COLO668 (cell line): ENCODE data around the gene SPTLC2.
"Not testable (repeated sequence)": the region's sequence is repeated elsewhere in the genome, so short reads cannot be mapped to it uniquely, and the experiment has no call there.

ENCODE experiments used
- DNase-seq: peaks from one replicate; lab custom pipeline; 2025; ENCODE audit not compliant: unreplicated experiment; lab: John Stamatoyannopoulos, UW

SPTLC2 gene

DNA sequence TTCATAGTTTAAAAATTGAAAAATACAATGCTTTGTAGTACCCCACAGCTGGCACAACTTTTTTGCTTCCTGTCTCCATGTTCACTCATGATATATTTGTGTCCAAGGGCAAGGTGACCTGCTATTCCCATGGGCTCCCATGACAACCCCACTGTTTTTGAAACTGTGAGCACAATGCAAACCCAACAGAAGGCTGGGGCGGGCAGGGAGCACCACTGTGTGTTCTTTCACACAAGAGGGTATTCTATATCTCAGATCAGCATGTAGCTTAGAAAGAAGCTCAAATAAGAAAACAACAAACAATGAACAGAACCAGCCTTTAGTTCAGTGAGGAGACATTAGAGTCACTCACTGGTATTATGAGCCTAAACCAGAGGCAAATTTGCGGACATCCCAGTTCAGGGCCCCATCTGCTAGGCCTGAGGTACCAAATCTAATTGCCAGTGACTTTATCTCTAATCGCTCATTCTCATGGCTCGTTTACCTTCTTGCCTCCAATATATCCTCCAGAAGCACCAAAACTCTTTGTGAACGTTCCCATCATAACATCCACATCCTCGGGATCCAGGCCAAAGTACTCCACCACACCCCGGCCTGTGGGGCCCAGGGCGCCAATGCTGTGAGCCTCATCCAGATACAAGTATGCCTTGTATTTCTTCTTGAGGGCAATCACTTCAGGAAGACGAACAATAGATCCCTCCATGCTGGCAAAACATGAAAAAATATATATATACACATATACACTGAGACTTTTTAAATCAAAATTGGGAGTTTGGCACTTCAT lies 61.4 kb downstream of the SPTLC2 start:
- DNase-seq, result no peak

- no peak for DNase-seq
Measured at GRCh38 chr14:77554207-77554606, 62.2 kb downstream of the SPTLC2 start.

DNA sequence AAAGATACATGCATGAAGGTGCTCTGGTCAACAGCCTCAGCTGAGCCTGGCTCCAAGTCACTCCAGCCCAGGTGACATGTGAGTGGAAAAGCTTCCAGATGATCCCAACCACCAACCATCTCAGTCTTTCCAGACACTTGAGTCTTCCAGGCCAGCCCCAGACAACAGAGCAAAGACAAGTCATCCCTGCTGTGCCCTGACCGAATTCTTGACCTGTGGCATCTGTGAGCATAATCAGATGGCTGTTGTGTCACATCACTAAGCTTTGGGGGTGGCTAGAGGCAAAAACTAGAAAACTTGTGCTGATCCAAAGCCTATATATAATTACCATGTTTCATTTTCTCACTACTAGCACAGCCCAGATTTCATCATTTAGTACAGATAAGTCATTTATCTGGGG lies 67.0 kb downstream of the SPTLC2 start:
- DNase-seq, result no peak

DNA sequence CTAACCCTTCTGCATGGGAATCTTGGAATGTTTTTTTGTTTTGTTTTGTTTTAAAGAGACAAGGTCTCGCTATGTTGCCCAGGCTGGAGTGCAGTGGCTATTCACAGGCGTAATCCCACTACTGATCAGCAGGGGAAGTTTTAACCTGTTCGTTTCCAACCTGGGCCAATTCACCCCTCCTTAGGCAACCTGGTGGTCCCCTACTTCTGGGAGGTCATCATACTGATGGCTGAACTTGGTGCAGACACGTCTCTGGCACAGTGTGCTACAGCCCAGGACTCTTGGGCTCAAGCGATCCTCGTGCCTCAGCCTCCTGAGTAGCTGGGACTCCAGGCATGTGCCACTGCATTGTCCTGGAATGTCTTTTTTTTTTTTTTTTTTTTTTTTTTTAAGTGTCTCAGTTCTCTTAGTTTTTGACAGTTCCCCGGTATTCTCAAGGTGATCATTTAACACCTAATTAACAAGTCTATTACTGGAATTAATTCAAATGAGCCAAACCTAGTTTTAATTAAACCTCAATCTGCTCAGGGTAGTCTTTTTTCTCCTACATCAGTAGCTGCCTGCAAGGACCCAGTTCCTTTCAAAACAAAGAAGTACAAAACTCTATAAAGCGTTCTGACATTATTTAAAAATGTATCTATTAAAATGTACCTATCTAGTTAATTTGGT lies 68.8 kb downstream of the SPTLC2 start:
- DNase-seq, result no peak

GRCh38 chr14:77545171-77545570 lies 71.3 kb downstream of the SPTLC2 start:
- not testable (repeated sequence) for DNase-seq

DNA sequence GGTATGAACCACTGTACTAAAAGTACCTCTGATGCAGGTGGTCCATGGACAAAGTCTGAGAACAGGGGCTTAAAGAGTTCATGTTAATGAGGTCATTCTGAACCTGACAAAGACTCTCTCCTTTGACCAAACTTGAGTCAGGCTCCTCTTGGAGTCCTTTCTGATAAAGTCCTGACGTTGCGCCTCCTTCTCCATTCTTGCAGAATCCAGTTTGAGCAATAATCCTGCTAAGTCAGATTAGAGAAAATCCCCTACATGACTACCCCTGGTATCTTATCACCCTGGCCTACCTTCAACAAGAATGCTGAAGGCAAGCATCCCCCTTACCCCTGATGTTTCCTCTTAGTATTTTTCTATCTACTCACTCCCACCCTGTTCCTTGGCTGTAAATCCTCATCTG lies 71.9 kb downstream of the SPTLC2 start:
- no peak for DNase-seq

GRCh38 chr14:77543637-77544334 lies 72.7 kb downstream of the SPTLC2 start:
- no peak for DNase-seq

DNA sequence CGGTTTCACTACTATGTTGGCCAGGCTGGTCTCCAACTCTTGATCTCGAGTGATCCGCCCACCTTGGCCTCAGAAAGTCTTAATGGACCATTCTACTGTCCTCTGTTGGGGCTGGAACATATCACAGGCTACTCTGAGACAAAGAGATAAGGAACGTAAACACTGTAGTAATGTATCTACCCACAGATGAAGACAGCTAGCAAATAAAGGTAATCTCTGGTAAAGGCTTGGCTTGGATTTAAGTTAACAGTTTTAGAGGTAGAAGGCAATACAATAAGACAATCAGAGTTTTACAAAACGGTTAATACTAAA lies 73.2 kb downstream of the SPTLC2 start:
- no peak for DNase-seq

GRCh38 chr14:77542421-77543239 lies 73.8 kb downstream of the SPTLC2 start:
- no peak for DNase-seq

GRCh38 chr14:77541905-77542304 lies 74.5 kb downstream of the SPTLC2 start:
- no peak for DNase-seq

DNA sequence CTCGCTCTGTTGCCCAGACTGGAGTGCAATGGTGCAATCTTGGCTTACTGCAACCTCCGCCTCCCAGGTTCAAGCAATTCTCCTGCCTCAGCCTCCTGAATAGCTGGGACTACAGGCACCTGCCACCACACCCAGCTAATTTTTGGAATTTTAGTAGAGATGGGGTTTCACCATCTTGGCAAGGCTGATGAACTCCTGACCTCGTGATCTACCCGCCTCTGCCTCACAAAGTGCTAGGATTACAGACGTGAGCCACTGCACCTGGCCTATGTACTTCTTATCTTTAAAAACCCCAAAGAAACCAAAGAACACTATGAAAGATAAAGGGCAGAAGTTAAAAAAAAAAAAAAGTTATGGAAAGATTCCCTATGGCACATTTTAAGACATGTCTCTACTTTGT lies 79.5 kb downstream of the SPTLC2 start:
- DNase-seq, result not testable (repeated sequence)

DNA sequence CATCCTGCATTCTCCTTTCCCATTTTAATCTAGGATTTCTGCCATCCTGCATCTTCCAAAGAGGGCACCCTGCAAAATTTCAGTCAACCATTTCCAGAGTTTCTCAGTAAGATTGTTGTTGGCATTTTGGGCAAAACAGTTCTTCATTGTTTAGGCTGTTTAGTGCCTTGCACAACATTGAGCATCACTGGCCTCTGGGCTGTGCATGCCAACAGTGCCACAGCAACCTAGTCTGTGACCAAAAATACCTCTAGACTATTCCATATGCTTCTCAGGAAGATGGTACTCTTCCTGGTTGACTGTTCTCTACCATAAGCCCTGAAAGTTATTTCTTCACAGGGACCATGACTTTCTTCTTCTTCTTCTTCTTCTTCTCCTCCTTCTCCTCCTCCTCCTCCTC lies 85.4 kb downstream of the SPTLC2 start:
- DNase-seq, result no peak

DNA sequence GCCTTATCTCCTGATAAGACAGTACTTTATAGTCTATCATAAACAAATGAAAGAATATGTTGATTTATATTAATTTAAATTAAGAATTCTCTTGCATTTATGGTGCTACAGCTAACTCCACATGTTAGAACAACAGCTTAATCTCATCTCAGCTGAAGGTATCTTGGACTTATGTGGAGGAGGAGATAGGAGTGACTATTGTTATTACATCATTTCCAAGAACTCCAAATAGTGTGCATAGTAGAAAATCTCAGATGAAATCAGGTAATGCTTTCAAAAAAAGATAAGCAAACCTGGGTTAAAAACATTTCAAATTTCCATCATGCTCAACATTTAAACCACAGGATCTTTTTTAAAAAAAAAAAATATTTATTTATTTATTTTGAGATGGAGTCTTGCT lies 86.5 kb downstream of the SPTLC2 start:
- no peak for DNase-seq

DNA sequence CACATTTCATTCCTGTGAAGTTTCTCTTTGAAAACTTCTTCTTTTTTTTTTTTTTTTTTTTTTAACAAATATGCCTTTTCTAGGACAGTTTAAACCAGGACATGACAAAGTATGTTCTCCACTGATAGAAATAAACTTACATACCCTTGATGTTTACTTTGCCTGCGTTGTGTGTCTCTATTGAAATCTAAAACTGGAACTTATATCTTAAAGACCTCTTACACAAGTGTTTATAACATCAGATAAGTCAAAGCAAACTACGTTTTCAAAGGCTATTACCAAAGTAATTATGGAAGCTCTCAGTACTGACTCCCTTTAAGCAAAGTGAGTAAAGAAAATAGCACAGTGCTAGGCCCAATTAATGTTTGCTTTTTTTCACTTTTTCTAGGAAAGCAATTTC lies 87.2 kb downstream of the SPTLC2 start:
- no peak for DNase-seq

DNA sequence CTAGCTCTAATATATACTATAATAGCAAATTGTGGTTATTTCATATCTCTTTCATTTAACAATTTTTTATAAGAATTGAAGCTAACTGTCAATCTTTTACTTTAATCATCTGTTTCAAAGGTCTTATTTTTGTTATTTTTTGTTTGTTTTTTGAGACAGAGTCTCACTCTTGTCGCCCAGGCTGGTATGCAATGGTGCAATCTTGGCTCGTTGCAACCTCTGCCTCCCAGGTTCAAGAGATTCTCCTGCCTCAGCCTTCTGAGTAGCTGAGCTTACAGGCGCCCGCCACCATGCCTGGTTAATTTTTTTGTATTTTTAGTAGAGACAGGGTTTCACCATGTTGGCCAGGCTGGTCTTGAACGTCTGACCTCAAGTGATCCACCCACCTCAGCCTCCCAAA lies 87.7 kb downstream of the SPTLC2 start:
- not testable (repeated sequence) for DNase-seq

GRCh38 chr14:77526266-77526665 lies 90.2 kb downstream of the SPTLC2 start:
- DNase-seq, result no peak

- DNase-seq, result no peak
Measured at GRCh38 chr14:77524536-77524935, 91.9 kb downstream of the SPTLC2 start.

DNA sequence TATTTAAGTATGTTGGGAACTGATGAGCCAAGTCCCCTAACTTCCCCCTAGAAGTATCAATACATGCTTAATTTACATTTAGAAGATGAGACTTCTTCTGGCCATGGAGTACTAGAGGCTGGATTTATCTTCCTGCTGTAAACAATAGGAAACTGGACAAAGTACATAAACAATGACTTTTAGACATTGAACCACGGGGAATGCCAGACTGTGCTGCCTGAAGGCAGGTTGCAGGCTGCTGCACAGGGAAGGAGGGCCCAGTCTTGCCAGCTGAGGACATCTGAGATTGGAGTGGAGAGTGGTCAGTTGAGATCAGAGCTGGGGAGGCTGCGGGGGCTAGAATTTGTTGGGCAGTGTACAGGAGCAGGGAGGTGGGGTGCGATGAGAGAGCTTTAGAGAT lies 93.3 kb downstream of the SPTLC2 start:
- DNase-seq, result no peak

- DNase-seq, result no peak
Measured at GRCh38 chr14:77520555-77520954, 95.9 kb downstream of the SPTLC2 start.

GRCh38 chr14:77516126-77516525 lies 100.3 kb downstream of the SPTLC2 start:
- DNase-seq, result no peak

GRCh38 chr14:77511486-77512162 lies 104.8 kb downstream of the SPTLC2 start:
- DNase-seq, result no peak
